NCI-H1694 treated with DMSO at 0.1 percent for 48 hours (cell line): Measurements from ENCODE around the gene SLC25A23.

Experiments used
- DNase-seq: peaks from one replicate; lab custom pipeline; 2025; lab: John Stamatoyannopoulos, UW

SLC25A23 gene

DNA sequence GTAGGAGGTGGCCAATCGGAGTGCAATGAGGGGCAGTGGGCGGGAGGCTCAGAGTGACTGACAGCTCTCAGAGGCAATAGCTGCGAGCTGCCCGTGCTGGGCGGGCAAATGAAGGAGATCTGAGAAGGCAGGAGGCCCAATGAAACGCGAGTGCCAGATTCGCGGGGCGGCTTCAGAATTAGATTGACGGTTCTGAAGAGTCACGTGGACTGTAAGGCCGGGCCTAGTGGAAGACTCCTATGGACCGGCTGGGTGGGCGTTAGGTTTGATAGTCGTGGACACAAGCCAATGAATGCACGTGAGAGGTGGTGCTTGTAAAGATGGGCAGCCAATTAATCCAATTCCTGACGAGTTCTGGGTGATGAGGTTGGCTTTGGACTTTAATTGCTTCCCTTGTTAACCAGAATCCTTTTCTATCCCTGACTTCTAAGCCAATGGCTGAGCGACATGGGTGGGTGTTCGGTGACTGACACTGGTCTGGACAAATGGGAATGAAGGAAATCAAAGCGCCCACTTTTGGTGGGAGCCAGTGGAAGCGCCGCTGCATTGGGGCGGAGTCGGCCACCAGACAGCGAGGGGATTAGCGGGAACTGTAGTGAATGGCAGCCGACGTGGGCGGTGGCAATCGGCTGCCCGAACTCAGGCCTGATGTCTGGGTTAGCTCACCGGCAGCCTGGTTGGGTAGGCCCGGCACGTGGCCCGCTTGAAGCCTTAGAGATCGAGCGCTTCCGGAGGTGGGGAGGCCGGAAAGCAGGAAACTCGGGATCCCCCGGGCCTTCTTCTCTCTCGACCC, 34.5 kb downstream of the SLC25A23 start:
- DNase-seq: peak; percentile 99

DNA sequence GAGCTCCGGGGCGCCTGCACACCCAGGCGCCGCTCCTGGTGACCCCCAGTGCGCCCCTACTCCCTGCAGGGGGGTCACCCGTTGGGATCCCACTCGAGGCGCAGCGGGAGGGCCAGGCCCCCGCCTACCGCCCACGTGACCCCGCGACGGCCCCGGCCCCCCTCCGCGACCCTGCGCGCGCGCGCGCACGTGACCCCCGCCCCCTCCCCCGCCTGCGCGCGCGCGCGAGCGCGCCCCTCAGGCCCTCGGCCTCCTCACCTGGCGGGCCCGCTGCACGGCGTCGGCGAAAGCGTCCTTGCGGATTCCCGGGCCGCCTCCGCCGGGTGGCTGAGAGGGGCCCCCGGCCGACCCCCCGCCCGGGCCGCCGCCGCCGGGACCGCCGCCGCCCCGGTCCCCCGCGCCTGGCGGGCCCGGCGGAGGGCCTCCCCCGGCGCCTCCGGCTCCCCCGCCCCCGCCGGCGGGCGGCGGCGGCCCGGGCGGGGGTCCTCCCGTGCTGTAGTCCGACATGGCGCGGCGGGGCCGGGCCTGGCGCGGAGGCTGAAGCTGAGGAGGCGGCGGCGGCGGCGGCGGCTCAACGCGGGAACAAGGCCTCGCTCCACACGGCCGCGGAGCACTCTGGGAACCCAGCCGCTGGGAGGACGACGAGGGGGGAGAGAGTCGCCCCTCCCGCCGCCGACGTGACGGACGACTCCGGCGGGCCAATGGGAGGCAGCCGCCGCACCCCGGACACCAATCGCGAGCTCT, 35.2 kb downstream of the SLC25A23 start, which contains the start of gene KHSRP:
KHSRP (minus strand) TSS at position 617 of the 744 bp plus-strand sequence; CDS start at position 507, 110 bp downstream.
- DNase-seq: no peak

DNA sequence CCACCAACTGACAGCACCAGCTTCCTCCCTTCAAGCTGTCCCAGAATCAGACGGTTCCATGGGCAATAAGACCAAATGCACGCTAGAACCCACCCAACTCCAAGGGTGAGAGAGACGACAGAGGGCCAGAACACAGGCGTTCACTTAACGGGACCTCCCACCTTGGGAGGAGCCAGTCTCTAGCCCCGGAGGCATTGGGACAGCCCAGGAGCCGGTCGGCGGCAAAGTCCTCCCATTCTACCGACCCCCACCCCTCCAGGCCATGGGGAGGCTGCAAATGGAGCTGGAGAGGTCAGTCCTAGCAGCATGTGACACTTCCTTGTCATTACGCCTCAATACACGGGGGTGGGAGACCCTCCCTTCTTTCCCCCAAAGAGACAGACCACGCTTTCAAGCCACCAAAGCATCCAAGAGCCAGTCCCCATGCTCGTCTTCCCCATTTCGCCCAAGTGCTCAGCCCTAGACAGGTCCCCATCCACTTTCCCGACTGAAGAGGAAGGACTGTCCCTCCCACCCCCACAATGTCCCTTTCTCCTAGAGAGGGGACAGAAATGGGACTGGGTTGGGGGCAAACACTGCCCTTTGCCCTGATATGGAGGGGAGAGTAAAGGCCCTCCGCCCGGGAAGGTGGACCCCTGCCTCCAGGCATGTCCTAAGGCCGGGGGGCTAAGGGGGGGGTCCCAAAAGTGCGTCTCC, 35.9 kb downstream of the SLC25A23 start:
- DNase-seq: peak; percentile 2

DNA sequence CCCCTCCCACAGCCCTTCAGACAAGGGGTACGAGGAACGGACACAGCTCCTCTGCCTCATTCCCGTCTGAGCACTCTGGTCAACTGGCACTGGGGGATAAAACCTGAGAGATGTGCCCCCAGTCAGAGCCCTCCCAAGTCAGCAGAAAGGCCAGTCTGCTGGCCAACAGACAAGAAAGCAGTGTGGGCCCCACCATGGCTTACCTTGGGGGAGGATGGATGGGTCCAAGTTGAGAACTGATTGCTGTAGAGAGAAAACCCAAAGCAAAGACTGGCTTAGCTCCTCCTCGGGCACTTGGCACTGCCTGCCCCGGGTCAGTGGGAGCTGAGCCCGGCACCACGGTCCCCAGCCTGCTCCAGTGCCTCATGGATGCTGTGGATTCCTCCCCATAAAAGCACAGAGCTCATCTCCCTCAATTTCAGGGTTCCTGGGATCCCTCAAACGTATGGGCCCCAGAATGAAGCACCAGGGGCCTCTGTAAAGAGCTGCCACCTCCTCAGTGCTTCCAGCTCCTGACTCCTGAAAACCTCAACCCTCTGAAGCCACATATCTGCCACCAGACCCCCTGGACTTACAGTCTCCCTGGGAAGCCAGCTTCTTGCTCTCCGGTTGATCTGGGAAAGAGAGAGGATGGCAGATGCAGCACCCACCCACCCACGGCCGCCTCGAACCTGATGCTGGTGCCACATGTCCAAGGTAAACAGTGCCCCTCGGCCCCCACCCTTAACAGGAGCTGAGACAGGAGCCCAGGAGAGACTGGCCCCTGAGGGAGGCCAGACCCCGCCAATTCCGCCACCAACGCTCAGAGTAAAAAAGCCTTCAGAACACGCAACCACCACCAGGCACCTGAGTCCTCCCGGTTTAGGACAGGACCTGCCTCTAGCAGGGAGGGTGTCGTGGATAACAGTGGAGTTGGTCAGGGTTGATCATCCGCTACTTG, 38.2 kb downstream of the SLC25A23 start:
- DNase-seq: no peak

DNA sequence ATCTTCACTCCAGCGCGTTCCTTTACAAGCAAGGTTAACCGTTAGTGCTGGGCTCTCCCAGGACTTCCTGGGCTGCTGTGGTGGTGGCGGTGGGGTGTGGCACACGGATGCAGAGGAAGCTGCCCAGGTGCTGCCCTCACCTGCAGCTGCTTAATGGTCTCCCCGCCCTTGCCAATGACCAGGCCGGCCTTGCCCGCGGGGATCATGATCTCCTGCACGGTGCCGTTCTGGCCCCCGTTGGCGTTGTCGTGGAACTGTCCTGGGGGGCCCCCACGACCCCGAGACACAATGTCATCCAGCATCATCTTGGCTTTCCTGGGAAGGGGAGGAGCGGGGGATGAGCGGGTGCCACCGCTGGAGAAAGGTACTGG, 41.0 kb downstream of the SLC25A23 start:
- DNase-seq: no peak

DNA sequence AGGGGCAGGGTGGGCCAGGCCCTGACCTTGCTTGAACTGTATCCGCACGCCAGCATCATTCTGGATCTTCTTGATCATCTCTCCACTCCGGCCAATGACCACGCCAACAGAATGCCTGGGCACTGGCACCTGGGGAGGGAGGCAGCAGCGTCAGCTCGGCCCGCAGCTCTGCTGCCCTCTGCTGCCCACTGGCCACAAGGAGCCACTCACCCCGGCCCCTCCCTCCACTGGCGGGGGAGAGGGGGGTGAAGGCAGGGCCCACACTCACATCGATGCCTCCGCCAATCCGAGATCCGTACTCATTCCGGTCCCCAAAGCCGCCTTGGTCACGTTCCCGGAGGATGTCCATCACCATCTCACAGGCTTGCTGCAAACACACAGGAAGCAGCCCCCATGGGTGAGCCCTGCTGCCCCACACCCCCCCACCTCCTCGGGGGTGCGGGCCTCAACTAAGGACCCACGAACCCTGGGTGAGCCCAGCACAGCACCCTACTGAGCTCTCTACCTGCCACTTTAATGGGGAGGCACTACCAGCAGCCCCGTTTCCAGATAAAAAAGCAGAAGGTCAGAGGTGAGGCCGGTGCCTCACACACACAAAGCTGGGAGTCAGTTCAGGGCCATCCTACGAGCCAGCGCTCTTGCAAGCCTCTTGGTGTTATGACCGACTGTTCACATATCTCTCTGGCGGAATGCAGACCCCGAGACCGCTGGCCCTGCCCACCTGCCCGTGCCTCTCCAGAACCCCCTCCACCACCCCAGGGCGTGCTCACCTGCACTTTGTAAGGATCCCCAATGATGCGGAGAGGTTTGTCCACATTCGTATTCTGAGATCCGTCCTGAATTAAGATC, 41.7 kb downstream of the SLC25A23 start:
- DNase-seq: no peak

DNA sequence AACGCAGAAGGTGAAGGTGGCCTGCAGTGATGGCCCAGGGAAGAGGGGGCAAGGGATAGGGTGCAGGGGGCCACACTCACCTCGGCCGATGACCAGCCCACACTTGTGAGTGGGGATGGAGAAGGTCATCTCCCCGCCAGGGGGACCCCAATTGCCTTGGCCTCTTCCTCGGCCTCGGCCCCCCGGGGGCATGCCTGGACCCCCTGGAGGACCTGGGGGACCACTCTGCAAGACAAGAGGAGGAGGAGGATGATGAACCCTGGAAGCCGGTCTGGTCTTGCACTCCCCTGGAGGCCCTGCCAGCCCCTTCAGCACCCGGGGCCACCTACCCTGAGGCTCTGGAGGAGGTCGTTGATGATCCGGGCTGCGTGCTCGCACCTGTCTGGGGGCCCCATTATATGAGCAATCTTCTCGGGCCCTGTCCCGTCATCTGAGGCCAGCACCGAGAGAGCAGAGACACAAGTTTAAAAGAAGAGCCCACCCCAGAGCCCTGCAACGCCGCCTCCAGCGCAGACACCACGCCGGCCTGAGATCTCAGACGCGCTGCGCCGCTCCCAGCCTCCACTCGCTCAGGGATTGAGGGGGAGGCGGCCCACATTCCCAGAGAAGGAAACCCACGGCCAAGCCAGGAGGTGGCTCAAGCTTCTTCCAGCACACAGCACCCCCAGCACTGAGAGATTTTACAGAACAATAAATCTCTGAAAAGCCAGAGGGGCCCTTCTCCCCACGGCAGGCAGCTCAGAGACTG, 42.8 kb downstream of the SLC25A23 start:
- DNase-seq: no peak

DNA sequence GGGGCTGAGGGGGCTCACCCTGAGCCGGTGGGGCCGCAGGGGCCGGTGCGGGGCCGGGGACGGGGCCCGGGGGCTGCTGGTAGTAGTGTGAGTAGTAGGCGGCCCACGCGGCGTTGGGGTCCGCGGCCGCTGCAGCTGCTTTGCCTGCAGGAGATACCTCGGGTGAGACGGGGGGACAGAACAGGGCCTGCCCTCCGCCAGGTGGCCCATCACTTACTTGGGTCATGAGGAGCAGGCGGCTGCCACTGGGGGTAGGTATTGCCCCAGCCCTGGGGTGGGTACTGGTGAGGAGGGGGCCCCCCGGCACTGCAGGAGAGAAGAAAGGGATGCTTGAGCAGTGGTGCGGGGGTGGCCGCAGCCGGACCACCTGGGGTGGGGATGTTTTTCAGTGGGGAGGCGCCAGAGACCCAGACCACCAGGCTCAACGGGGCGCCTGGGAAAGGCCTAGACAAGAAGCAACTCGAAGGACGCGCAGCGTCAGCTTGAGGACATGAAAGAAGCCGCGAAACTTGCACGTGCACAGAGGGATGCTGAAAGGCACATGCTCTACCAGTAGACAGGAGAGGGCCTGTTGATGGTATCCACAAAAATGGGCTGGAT, 43.9 kb downstream of the SLC25A23 start:
- DNase-seq: no peak

DNA sequence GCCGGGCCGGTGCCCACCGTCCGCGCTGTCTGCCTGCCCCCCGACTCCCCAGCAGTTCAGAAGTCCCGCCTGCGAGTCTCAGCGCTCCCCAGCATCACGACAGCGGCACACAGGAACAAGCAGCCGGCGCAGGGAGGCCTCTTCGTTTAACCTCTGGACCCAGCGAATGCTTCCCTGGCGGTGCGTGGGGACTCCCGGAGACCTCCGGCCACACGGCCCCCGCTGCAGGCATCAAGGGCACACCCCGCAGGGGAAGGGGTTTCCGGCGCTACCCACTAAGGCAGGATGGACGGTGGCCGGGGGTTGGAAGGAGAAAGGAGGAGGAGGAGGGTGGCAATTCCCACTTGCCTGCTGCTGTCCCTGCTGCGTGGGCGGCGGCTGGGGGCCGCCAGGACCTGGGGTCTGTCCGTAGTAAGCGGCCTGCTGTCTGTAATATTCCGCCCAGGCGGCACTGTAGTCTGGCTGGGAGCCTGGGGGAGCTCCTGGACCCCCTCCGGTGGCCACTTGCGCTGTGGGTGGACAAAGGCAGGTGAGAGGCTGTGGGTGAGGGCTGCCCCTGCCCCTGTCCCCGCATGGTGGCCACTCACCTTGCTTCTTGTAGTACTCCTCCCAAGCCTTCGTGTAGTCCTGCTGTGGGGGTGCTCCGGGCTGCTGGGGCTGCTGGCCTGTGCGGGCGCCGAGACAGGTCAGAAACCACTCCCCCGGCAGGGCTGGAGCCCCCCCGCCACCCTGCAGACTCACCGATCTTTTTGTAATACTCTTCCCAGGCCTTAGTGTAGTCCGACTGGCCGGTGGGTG, 44.6 kb downstream of the SLC25A23 start:
- DNase-seq: no peak

DNA sequence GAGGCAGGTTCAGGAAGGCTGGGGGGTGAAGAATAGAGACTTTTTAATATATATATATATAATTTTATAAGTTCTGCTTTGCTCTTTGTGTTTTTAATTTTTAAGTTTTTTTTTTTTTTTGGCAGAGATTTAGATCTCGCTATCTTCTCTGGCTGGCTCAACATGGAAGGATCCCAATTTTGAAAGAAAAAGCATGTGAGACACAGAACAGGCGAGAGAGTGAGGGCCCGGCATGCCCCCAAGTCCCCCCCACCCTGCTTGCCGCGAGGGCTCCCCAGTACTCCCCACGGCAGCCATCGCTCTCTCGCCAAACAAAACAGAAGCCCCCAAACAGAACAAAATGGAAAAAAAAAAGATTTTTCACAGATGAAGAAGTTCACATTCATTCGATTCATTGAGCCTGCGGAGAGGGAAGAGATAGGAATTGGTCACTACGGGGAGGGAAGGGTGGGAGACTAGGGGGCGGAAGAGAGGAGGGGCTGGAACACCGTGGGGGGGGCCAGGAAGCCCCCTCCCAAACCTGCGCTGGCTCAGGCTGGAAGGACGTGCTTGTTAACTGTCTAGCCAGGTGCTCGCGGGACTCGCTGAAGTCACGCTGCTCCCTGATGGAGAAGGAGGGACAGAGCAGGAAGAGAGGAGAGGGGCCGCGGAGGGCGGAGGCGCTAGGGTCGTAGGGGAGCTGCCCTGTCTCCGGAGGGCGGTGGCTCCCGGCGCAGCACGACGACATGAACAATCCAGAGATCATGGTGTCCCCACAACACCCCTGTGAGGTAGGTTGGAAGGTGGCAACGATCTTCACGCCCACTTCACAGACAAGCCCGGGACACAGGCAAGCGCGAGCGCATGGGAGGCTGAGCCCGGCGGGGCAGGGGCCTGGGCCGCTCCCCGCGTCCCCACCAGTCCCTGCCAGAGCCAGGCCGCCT, 45.6 kb downstream of the SLC25A23 start:
- no peak for DNase-seq

DNA sequence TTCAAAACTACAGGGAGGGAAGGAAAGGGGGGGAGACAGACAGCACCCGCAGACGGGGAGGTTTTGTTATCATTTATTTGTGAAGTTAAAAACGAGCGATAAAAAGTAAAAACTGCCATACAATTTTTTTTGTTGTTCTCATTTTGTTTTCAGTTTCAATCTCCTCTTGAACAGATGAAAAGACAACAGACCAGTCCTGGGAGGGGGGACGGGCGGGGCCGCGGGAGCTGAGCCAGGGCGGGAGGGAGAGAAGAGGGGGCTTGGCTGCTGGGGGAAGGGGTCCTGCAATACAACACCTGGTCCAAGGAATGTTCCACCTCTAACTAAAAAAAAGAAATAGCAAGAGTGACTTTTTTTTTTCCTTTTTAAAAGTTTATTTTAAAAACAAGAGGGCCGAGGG, 46.3 kb downstream of the SLC25A23 start:
- DNase-seq: no peak

DNA sequence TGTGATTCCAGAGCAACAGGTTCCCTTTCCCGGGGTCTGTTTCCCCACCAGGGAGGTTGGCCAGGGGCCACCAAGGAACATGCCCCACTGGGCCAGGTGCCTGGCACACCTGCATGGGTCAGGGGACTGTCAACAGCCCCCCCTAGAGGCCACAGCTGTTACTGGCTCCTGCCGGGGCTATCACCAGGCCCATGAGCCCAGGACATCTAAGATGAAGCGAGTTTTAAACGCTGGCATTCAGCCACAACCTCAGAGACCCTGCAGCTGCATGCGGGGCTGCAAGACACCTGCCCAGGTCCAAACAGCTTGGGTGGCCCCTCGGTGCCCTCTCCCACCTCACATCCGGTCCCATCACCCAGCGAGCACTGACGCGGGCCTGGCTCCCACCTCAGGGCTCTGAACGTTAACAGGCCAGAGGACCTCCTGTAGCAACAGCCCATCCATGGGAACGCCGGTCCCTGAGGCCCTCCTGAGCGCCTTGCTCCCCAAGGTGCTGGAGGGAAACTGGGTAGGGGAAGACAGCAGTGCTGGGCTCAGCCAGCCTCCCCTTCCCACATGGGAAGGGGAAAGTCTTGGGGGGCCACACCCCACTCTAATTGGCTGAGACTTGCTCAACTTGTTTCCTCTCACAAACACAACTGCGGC, 47.0 kb downstream of the SLC25A23 start:
- no peak for DNase-seq

DNA sequence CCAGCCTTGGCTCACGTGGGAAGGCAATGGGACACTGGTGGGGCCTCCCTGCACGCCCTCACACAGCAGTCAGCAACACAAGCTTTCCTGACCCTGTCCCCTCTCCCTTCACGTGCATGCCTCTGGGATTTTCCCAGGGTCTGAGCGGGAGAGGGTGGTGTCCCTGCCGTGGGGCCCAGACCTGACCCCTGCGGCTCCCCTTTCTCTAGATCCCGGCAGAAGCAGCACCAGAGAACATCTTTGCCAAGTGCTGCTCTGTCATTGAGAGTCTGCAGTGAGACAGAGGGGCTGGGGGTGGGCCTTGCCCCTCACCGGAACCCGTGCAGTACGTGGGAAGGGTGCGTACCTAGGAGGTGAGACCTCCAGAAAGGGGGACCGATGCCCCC, 47.5 kb downstream of the SLC25A23 start:
- no peak for DNase-seq

DNA sequence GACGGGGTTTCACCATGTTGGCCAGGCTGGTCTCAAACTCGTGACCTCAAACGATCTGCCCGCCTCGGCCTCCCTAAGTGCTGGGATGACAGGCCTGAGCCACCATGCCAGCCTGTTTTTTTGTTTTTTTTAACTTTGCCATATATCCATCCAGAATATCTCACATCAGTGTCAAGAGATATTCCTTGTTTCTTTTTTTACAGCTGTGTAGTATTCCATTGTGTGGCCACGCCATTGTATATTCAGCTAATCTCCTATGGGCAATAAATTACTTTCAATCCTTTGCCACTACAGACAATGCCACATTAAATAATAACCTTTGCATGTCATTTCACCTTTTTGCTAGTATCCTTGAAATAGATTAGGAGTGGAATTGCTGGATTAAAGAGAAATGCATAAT, 50.2 kb downstream of the SLC25A23 start:
- DNase-seq: no peak

DNA sequence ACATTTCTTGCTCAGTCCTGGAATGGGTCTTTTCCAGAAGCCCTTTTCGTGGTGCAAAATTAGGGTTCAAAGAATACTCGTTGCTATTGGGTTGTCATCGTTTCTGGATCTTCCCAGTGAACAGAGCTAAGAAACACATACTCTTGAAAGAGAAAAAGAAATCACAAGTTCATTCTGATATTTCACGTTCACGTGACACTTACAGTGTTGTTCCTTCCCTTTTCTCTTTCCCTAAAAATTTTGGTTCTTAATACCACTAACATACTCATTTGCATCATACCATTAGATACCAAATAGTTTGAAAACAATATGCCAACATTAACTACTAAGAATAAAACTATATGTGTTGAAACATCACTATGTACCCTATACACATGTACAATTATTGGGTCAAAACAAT, 53.2 kb downstream of the SLC25A23 start:
- DNase-seq: no peak

DNA sequence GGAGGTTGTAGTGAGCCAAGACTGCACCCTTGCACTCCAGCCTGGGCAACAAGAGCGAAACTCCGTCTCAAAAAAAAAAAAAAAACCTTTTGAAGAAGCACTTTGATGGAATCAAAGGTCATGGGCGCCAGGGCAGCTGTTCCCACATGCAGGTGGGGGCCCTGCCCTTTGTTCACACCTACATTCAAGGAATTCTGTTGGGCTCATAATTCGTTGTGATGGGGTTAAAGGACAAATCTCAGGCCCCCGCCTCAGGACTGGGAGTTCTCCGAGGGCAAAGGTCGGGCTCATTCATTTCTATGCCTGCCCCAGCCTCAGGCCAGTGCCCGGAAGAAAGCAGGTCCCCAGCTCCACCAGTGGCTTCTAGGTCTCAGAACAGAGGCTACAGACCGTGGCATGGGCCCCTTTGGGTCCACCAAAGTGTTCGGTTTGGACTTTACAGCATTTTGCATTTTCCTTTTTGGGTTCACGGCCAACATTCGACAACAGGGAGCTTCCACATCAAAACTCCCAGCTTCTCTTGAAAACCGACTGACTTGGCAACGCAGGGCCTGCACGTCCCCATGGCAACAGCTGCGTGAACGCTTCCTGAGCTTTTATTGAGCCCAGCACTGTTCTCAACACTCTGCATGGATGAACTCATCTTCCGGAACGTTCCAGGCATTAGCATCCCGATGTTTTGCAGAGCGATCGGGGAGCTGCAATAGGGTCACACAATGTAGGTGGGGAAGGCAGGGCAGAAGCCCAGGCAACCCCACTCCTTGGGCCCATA, 56.6 kb downstream of the SLC25A23 start:
- DNase-seq: no peak
